ENCODE results near the gene SRCAP.

DNA sequence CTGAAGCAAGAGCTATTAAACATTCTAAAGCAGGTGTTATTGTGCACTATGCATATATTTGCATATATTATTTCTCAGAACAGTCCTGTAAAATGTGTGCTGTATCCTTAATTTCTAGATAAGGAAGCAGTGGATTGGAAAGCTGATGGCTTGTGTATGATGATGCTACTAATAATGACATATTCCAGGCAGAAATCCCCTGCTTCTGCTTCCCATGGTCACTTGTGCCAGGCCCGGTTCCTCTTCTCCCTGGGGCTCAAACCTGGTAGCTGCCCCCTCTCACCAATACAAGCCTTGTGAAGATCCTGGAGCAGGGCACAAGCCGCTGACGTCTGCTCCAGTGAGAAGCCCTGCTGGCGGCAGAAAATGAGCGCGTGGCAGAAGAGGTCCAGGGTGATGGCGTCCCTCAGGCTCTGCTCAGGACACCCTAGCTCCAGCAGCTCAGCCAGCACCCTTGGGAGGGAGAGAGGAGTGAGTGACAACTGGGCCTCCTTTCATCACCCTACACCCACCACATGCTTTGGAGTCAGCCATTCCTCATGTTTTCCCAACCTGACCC, 61.1 kb downstream of the SRCAP start:
- TF ChIP-seq, protein P1, sequence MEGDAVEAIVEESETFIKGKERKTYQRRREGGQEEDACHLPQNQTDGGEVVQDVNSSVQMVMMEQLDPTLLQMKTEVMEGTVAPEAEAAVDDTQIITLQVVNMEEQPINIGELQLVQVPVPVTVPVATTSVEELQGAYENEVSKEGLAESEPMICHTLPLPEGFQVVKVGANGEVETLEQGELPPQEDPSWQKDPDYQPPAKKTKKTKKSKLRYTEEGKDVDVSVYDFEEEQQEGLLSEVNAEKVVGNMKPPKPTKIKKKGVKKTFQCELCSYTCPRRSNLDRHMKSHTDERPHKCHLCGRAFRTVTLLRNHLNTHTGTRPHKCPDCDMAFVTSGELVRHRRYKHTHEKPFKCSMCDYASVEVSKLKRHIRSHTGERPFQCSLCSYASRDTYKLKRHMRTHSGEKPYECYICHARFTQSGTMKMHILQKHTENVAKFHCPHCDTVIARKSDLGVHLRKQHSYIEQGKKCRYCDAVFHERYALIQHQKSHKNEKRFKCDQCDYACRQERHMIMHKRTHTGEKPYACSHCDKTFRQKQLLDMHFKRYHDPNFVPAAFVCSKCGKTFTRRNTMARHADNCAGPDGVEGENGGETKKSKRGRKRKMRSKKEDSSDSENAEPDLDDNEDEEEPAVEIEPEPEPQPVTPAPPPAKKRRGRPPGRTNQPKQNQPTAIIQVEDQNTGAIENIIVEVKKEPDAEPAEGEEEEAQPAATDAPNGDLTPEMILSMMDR (optimal IDR thresholded peaks at IDR 0.05 in 1 of 3, IDR thresholded peaks at IDR 0.05 in 1 of 3, conservative IDR thresholded peaks at IDR 0.05 in 1 of 3; ENCODE audit: extremely low read depth in 1 of 3, insufficient read depth in 2 of 3, low read length in 3 of 3), result no peak
- TF ChIP-seq EZH2 (IDR thresholded peaks at IDR 0.05; ENCODE audit: low read length), result no peak

Measured in keratinocyte (primary cell).